HepG2 (cell line): ENCODE measurements around the gene WDSUB1. TPM values are rescaled to one million over a fixed set of nuclear protein-coding genes. Genes with fewer than 3 reads are reported as not detected.
A peak's percentile ranks its signal among the peaks of the same experiment; 100 is the strongest.

Experiments used
- AKAP8 ChIP-seq: sonication (generic); formaldehyde crosslinking; IDR thresholded peaks from 2 replicates; pipeline ENCODE4 v1.5.1; 2020; ENCODE audit warnings: mild to moderate bottlenecking, missing genetic modification reagents
- ETS1 ChIP-seq: sonication (generic); formaldehyde crosslinking; IDR thresholded peaks from 2 replicates; pipeline ENCODE4 v1.4.0; 2020; ENCODE audit warnings: missing genetic modification reagents
- ETV6 ChIP-seq: sonication (generic); formaldehyde crosslinking; conservative IDR thresholded peaks from 2 replicates; pipeline ENCODE4 v1.4.0; 2020; ENCODE audit warnings: missing genetic modification reagents
- EZH2 ChIP-seq: conservative IDR thresholded peaks from 2 replicates; pipeline ENCODE4 v1.6.1; 2012; ENCODE audit warnings: mild to moderate bottlenecking, low read depth, low read length, moderate library complexity
- GATA4 ChIP-seq: sonication (generic); IDR thresholded peaks from 2 replicates; pipeline ENCODE4 v1.6.1; 2016; ENCODE audit warnings: antibody characterized with exemption, low read depth, borderline replicate concordance
- GFI1 ChIP-seq: sonication (generic); formaldehyde crosslinking; IDR thresholded peaks from 2 replicates; pipeline ENCODE4 v1.5.0; 2020; ENCODE audit warnings: missing genetic modification reagents, mild to moderate bottlenecking, borderline replicate concordance
- LBX2 ChIP-seq: sonication (generic); formaldehyde crosslinking; IDR thresholded peaks from 2 replicates; pipeline ENCODE4 v1.5.0; 2020; ENCODE audit warnings: missing genetic modification reagents, mild to moderate bottlenecking, borderline replicate concordance
- NRL ChIP-seq: sonication (generic); formaldehyde crosslinking; IDR thresholded peaks from 2 replicates; pipeline ENCODE4 v1.5.0; 2020; ENCODE audit warnings: missing genetic modification reagents, mild to moderate bottlenecking, moderate library complexity, borderline replicate concordance
- PLRG1 ChIP-seq: fragments of 450-650 bp; conservative IDR thresholded peaks from 2 replicates; pipeline ENCODE4 v1.6.1; 2016
- SIN3A ChIP-seq: IDR thresholded peaks from 2 replicates; pipeline ENCODE4 v1.6.1; 2011; ENCODE audit warnings: low read depth, mild to moderate bottlenecking, control low read depth, low read length, borderline replicate concordance
- TCF12 ChIP-seq, 2 experiments: fragments of 450-650 bp in 1 of 2; sonication (generic) in 1 of 2; formaldehyde crosslinking in 1 of 2; IDR thresholded peaks; 2 replicates each; pipeline versions ENCODE4 v1.6.1 to v1.8.0; 2017 to 2022; ENCODE audit warnings: antibody characterized with exemption in 1 of 2, mild to moderate bottlenecking in 1 of 2, missing genetic modification reagents in 1 of 2, moderate library complexity in 1 of 2
- WIZ ChIP-seq: sonication (generic); formaldehyde crosslinking; IDR thresholded peaks from 2 replicates; pipeline ENCODE4 v1.5.1; 2020; ENCODE audit warnings: mild to moderate bottlenecking, missing genetic modification reagents
- ZBTB10 ChIP-seq: sonication (generic); formaldehyde crosslinking; IDR thresholded peaks from 2 replicates; pipeline ENCODE4 v1.4.0; 2020; ENCODE audit warnings: missing genetic modification reagents, borderline replicate concordance
- ZBTB20 ChIP-seq: sonication (generic); formaldehyde crosslinking; IDR thresholded peaks from 2 replicates; pipeline ENCODE4 v1.8.1; 2023; ENCODE audit warnings: missing genetic modification reagents, low read depth, mild to moderate bottlenecking, borderline replicate concordance
- ZBTB7B ChIP-seq: sonication (generic); formaldehyde crosslinking; IDR thresholded peaks from 2 replicates; pipeline ENCODE4 v1.4.0; 2020; ENCODE audit warnings: missing genetic modification reagents
- ZFP36L1 ChIP-seq: sonication (generic); formaldehyde crosslinking; IDR thresholded peaks from 2 replicates; pipeline ENCODE4 v1.8.0; 2022; ENCODE audit warnings: mild to moderate bottlenecking, missing genetic modification reagents, moderate library complexity
- ZIK1 ChIP-seq: sonication (generic); formaldehyde crosslinking; IDR thresholded peaks from 2 replicates; pipeline ENCODE4 v1.5.0; 2020; ENCODE audit warnings: mild to moderate bottlenecking, low read depth, missing genetic modification reagents, borderline replicate concordance
- ZNF296 ChIP-seq: sonication (generic); formaldehyde crosslinking; conservative IDR thresholded peaks from 2 replicates; pipeline ENCODE4 v1.5.0; 2020; ENCODE audit warnings: mild to moderate bottlenecking, missing genetic modification reagents
- ZNF543 ChIP-seq: sonication (generic); formaldehyde crosslinking; IDR thresholded peaks from 2 replicates; pipeline ENCODE4 v1.4.0; 2020; ENCODE audit warnings: mild to moderate bottlenecking, missing genetic modification reagents
- ZNF550 ChIP-seq: sonication (generic); formaldehyde crosslinking; IDR thresholded peaks from 2 replicates; pipeline ENCODE4 v1.4.0; 2020; ENCODE audit warnings: mild to moderate bottlenecking, missing genetic modification reagents, borderline replicate concordance
- polyA plus RNA-seq, 8 experiments: library from polyadenylated mRNA; depleted of rRNA in 3 of 8; stranded (reverse) in 7 of 8; unstranded in 1 of 8; fragments of >200 nt; fragmentation: Illumina TruSeq in 4 of 8; extraction: Trizol in 4 of 8; gene quantifications; 2 replicates each; pipeline versions ENCODE4 v1.2.1 to v1.2.3, GENCODE V29; 2011 to 2016; ENCODE audit warnings: low read depth in 4 of 8, missing spikeins in 1 of 8, mixed read lengths in 1 of 8; ENCODE audit not compliant: insufficient read depth in 1 of 8
- total RNA-seq, 5 experiments: library from RNA; depleted of rRNA; stranded (reverse); fragments of >200 nt; fragmentation: Illumina TruSeq; extraction: Trizol; gene quantifications; 2 replicates each; pipeline ENCODE4 v1.2.3, GENCODE V29; 2016; ENCODE audit warnings: low read depth in 1 of 5
- TF ChIP-seq, protein P1 (sequence below): sonication (generic); formaldehyde crosslinking; IDR thresholded peaks from 2 replicates; pipeline ENCODE4 v1.4.0; 2020; ENCODE audit warnings: mild to moderate bottlenecking, missing genetic modification reagents
- TF ChIP-seq, protein P2 (sequence below): sonication (generic); formaldehyde crosslinking; IDR thresholded peaks from 2 replicates; pipeline ENCODE4 v1.5.0; 2020; ENCODE audit warnings: mild to moderate bottlenecking, missing genetic modification reagents

The WDSUB1 gene
- total and polyA plus RNA-seq, 2 of the 13 experiments (the other 11 are each of a cell fraction or from before 2014, with no cell fraction given), result 10.1 to 10.7 TPM

GRCh38 chr2:159285929-159286708 lies at the start of gene WDSUB1 (continued):
- TF ChIP-seq ZFP36L1 (CRISPR knock-in tag) (peak; percentile 33; the same call in 1 of the 2 replicates), ZNF543 (0 out of 2 replicates have a peak, but pooled peaks have one; percentile 18), ZBTB20 (CRISPR knock-in tag) (peak; percentile 76), ZBTB7B (peak; percentile 69; the same call in 1 of the 2 replicates), ZNF550 (CRISPR knock-in tag) (peak; percentile 87; the same call in 1 of the 2 replicates), EZH2 (no peak), LBX2 (peak; percentile 87), PLRG1 (no peak), ZIK1 (CRISPR knock-in tag) (peak; percentile 90; the same call in 1 of the 2 replicates), NRL (CRISPR knock-in tag) (peak; percentile 87), ZNF296 (CRISPR knock-in tag) (no peak), ETS1 (CRISPR knock-in tag) (peak; percentile 95; the same call in 1 of the 2 replicates), AKAP8 (CRISPR knock-in tag) (no peak; the same call in 1 of the 2 replicates), WIZ (peak; percentile 45; the same call in 1 of the 2 replicates), GFI1 (peak; percentile 17; the same call in 1 of the 2 replicates), SIN3A (peak; percentile 74), ZBTB10 (peak; percentile 75; the same call in 1 of the 2 replicates), ETV6 (CRISPR knock-in tag) (no peak), TCF12 (IDR thresholded peaks at IDR 0.05) (no peak), TCF12 (CRISPR knock-in tag; IDR thresholded peaks at IDR 0.05) (no peak), GATA4 (0 out of 2 replicates have a peak, but pooled peaks have one; percentile 14)
- TF ChIP-seq, protein P1, sequence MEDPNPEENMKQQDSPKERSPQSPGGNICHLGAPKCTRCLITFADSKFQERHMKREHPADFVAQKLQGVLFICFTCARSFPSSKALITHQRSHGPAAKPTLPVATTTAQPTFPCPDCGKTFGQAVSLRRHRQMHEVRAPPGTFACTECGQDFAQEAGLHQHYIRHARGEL, result 0 out of 2 replicates have a peak, but pooled peaks have one; percentile 33
- TF ChIP-seq, protein P2, sequence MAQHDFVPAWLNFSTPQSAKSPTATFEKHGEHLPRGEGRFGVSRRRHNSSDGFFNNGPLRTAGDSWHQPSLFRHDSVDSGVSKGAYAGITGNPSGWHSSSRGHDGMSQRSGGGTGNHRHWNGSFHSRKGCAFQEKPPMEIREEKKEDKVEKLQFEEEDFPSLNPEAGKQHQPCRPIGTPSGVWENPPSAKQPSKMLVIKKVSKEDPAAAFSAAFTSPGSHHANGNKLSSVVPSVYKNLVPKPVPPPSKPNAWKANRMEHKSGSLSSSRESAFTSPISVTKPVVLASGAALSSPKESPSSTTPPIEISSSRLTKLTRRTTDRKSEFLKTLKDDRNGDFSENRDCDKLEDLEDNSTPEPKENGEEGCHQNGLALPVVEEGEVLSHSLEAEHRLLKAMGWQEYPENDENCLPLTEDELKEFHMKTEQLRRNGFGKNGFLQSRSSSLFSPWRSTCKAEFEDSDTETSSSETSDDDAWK (CRISPR knock-in tag), result no peak
